GM18508 (cell line): ENCODE data around the gene DNAJC16.
"Not testable (repeated sequence)": the region's sequence is repeated elsewhere in the genome, so short reads cannot be mapped to it uniquely, and the experiment has no call there.

Experiments used
- ATAC-seq: cut with Tn5 transposase; IDR thresholded peaks from one replicate; pipeline ENCODE4 v1.9.1; 2021; ENCODE audit warnings: moderate number of reproducible peaks; ENCODE audit not compliant: insufficient read depth, unreplicated experiment

Gene DNAJC16

GRCh38 chr1:15504436-15504835 is 22.2 kb upstream of the DNAJC16 start:
- ATAC-seq = no peak

DNA sequence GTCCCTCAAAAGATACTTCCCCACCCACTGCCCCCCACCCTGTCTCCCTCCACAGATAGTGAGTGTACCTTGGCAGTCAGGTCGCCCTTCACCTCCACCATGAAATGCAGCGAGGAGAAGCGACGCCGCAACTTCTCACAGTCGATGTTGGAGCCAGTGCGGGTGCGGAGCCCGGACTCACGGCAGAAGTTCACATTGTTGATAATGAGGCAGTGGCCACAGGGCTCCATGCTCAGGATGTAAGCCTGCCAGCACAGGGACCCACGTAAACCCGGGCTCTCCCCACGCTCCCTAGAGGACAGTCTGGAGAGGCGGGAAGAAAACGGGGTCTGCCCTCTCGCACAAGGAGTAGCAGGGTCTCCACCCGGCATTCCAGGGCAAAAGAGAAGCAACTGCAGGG is 19.8 kb upstream of the DNAJC16 start:
- ATAC-seq = no peak

DNA sequence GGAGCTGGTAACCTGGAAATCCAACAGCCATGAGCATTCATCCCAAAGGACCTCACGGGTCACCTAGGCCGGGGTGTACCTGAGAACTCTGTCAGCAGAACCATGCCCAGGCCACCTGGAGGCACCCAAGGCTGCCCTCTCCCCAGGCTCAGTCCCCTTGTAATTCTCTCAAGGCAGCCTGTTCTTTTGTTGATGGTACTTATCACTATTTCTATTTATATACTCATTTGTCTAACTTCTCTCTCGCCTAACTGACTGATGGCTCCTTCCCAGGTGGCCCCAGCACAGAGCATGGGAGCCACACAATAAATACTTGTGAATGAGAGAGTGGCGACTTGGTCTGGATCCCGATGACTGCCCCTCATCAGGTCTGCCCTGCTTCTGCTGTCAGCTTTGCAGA is 19.4 kb upstream of the DNAJC16 start:
- no peak for ATAC-seq

- ATAC-seq = no peak
These were observed 17.8 kb upstream of the DNAJC16 start for GRCh38 chr1:15508700-15509487.

DNA sequence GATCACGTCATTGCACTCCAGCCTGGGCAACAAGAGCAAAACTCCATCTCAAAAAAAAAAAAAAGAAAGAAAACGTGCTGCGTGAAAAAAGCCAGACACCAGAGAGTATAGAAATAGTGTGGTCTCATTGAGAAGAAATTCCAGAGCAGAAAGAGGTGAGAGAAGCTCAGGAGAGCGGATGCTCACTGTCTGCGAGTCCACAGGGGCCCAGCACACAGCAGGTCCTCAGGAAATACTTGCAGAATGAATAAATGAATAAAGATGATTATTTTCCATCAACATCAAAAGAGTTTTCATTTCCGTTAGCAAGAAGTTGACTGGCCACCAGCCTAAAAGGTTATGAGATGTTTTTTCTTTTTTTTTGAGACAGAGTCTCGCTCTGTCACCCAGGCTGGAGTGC is 17.1 kb upstream of the DNAJC16 start:
- no peak for ATAC-seq

DNA sequence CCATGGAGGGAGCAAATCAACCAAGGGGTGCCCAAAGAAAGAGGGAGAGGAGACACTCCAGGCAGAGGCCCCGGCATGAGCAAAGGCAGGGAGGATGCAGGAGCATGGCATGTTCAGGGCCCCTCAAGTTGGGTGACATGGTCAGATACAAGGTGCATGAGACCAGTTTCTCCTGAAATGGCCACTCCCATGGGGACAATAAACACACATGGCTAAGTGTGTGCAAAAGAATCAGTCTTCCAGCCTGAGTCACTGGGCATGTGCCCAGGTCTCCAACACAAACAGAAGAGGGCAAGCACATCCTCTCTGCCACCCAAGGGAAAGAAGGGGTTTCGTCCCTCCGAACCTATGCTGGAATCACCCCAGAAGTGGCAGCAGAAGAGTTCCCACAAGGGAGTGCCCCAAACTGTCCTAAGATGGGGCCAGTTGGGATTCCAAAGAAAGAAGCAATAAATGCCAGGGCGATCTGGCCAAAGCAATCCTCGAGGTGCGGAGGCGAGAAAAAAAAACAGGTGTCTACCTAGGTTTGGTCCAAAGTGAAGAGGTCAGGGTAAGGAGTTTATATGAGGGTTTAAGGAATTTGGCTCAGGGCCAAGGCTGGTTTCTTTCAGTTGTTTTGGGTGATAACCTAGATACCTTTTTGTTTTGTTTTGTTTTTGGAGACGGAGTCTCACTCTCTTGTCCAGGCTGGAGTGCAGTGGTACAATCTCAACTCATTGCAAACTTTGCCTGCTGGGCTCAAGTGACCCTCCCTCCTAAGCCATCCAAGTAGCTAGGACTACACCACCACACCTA is 15.8 kb upstream of the DNAJC16 start:
- ATAC-seq = no peak

DNA sequence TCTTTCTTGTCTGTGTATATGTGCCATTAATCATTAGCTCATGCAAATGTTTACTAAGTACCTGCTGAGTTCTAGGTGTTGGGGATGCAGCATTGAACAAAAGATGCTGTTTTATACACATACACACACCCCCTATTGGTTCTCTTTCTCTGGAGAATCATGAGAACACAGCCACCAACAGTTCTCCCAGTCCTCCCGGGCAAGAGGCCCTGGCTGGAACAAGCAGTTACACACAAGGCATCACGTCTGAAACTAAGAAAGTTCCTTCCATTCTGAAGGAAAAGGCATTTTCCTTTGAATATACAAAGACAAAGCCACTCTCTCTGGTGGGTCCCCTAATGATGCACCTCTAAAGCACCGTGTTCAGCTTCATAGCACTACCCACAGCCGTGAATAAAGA is 13.5 kb upstream of the DNAJC16 start:
- ATAC-seq = no peak

DNA sequence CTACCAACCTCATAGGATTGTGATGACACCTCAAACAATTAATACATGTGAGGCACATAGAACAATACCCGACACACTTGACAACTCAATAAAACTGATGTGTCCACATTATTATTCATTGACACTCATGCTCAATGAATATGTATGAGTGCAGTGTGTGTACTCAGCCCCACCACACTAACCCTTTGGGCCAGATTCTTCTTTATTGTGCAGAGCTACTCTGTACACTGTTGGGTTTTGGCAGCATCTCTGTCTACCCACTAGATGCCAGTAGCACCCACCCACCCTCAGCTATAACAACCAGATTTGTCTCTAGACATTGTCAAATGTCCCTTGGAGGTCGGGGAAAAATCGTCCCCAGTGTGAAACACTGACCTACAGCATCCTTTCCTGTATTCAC is 12.7 kb upstream of the DNAJC16 start:
- no peak for ATAC-seq

GRCh38 chr1:15514557-15514956 is 12.1 kb upstream of the DNAJC16 start:
- ATAC-seq = not testable (repeated sequence)

DNA sequence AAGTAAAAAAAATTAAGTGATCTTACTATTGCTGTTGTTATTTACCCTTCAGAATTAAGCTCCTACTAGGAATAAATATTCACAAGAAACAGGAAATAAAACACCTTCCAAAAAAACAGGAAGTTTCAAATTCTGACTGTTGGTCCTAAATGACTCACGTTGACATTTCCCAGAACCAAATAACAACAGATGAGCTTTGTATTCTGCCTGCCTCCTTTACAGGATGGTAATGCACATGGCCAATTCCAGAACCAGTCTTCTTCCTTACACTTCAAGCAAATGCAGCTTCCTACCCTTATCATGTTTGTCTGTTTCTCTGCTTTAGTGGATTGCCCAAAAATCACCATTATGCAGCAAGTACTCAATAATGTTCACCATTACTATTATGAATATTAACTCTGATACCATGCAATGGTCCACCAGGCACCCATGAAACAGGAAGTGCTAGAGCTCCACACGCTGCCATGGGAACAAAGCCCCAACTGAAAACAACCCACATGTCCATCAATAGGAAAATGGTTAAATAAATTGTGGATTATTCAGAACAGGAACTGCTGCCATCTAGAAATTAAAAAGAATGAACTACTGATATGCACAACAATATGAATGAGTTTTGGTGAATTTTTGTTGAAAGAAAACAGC is 11.5 kb upstream of the DNAJC16 start:
- no peak for ATAC-seq

- no peak for ATAC-seq
These were observed 7.0 kb upstream of the DNAJC16 start for GRCh38 chr1:15519625-15520024.

DNA sequence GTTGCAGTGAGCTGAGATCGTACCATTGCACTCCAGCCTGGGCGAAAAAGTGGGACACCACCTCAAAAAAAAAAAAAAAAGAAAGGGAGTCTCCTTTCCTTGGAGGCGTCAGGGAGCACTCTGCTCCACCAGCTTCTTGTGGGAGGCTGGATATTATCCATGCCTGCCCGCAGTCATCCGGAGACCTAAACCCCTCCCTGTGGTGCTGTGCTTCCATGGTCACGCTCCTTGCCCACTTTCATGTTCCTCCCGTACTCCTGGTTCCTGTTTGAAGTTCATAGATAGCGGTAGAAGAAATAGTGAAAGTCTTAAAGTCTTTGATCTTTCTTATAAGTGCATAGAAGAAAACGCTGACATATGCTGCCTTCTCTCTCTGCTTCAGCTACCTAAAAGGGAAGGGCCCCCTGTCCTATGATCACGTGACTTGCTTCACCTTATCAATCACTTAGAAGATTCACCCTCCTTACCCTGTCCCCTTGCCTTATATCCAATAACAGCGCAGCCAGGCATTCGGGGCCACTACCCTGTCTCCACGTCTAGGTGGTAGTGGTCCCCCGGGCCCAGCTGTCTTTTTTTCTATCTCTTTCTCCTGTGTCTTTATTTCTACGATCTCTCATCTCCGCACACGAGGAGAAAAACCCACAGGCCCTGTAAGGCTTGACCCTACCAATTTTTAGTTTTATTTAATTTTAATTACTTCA is 5.3 kb upstream of the DNAJC16 start:
- ATAC-seq = not testable (repeated sequence)

DNA sequence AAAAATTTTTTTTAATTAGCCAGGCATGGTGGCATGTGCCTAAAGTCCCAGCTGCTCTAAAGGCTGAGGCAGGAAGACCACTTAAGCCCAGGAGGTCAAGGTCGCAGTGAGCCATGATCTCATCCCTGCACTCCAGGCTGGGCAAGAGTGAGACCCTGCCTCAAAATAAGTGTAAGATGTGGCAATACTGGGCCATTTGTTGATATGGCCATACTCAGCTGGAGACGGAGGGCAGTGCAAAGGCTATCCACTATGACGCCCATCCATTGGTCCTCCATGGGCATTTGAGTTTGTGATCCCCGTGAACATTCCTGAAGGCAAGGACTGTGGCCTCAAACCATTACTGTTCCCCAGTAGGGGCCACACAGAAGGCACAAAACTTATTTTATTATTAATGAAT is 4.1 kb upstream of the DNAJC16 start:
- ATAC-seq = no peak

DNA sequence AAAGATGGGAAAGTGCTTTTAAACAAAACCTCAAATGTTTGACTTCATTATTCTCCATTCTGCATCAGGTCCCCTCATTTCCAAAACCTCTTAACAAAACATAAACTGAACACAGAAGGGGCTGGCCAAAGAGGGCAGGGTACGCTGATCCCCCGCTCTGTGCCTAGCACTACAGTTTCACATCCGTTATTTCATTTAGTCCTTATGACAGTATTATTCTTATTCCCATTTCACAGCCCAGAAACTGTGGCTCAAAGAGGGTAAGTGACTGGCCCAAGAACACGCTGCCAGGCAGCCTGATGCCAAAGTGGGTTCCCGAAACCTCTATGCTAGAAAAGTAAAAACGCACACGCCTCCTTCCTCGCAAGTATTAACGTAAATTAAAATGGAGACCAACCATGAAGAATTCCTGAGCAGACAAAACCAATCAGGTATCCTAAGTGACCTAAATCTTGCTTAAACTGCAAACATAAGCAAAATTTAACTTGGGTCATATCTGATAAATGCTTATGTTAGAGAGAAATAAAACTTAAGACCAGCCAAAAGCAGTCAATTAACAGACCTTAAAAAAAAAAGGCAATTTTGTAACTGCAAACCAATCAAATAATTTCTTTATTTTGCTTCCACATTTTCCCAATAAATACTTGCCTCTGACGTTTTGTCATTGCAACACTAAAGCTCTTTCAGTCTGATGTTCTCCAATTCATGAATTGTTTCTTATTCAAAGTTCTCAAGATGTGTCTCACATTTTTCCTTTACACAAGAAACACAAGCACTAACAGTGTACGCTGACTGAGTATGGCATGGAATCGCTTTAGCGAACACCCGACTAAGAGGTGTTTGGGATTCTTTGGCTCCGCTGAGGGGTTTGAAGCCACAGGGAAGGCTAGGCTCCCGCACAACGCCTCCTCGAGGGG is 3.3 kb upstream of the DNAJC16 start:
- no peak for ATAC-seq

DNA sequence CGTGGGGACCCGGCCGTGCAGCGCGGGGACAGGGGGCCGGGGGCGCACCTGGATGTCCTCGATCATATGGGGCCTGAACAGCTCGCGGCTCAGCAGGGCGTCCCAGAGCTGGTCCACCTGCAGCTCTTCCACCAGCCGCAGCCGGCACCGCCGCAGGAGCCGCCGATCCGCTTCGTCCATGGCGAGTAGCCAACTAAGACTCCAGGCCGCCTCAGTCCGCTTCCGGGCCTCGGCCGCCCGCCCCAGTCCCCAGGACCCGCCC is 2.7 kb upstream of the DNAJC16 start, which contains the start of gene CASP9:
Gene CASP9, minus strand, starts transcription at position 195 of the 262 bp plus-strand sequence. Its CDS starts 15 bp downstream, at position 180.
- no peak for ATAC-seq

DNA sequence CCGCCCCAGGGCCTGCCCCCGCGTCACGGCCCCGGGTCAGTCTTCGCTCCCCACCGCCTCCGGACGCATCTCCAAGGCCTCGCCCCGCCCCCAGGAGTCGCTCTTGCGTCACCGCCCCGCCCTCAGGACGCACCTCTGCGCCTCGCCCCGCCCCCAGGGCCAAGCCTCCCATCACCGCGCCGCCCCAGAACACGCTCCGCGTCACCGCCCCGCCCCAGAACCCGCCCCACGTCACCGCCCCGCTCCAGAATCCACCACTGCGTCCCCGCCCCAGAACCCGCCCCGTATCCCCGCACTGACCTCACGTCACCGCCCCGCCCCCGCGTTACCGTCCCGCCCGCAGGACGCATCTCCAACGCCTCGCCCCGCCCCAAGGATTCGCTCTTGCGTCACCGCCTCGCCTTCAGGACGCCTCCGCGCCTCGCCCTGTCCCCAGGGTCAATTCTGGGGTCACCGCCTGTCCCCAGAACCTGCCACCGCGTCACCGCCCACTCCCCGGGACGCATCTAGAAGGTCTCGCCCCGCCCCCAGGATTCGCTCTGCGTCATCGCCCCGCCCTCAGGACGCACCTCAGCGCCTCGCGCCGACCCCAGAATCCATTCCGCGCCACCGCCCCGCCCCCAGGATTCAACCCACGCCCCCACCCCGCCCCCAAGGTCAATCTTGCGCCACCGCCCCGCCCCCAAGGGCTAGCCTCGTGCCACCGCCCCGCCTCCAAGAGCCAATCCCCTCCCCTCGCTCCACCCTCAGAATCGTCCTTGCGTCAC is 2.2 kb upstream of the DNAJC16 start:
- ATAC-seq = no peak

- no peak for ATAC-seq
These were observed 1.3 kb upstream of the DNAJC16 start for GRCh38 chr1:15525050-15526020.

DNA sequence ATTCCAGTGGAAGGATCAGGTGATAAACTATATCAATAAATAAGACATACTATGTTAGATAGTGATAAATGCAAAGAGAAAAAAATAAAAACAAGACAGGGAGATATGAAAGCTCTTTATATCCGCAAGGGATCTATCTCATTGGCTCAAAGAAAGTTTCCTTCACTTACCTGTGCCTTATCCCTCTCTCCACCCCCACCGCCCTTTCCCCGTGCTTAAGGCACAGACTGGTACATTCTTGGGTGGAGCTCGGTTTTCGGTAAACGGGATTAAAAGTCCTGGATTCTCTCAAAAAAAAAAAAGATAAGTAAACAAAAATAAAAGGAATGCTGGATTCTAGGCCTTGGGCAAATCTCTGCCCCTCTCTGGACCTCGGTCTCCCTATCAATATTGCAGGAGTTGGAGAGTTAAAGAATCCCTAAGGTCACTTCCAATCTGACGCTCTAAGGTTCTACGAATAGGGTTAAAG is 593 bp upstream of the DNAJC16 start:
- no peak for ATAC-seq
